H9 (cell line): ENCODE measurements around the gene CDK6. TPM values are rescaled to one million over a fixed set of nuclear protein-coding genes. Genes with fewer than 3 reads are reported as not detected.
A peak's percentile ranks its signal among the peaks of the same experiment; 100 is the strongest.

Source experiments
- DNase-seq: peaks from one replicate; pipeline ENCODE4 v3.0.0-alpha.2; 2017
- H2AFZ ChIP-seq: one replicate; pipeline ENCODE4 v1.6.1; 2013; ENCODE audit warnings: mild to moderate bottlenecking, low read length, control low read depth, moderate library complexity
- H2AK5ac ChIP-seq: 2 replicates; pipeline ENCODE4 v1.6.1; 2013; ENCODE audit warnings: low read length, control low read depth, mixed read lengths; ENCODE audit not compliant: insufficient read length
- H2BK120ac ChIP-seq: one replicate; pipeline ENCODE4 v1.6.1; 2013; ENCODE audit warnings: low read depth, mild to moderate bottlenecking, low read length, control low read depth, inconsistent platforms; ENCODE audit not compliant: poor library complexity, severe bottlenecking
- H2BK12ac ChIP-seq: 2 replicates; pipeline ENCODE4 v1.6.1; 2013; ENCODE audit warnings: low read length, control low read depth, mixed read lengths, low read depth; ENCODE audit not compliant: insufficient read length
- H2BK15ac ChIP-seq: 2 replicates; pipeline ENCODE4 v1.6.1; 2013; ENCODE audit warnings: low read depth, low read length, control low read depth
- H2BK20ac ChIP-seq: one replicate; pipeline ENCODE4 v1.6.1; 2013; ENCODE audit warnings: low read depth, mild to moderate bottlenecking, low read length, control low read depth, inconsistent platforms; ENCODE audit not compliant: poor library complexity, severe bottlenecking
- H2BK5ac ChIP-seq: 2 replicates; pipeline ENCODE4 v1.6.1; 2013; ENCODE audit warnings: low read length, control low read depth, mixed read lengths; ENCODE audit not compliant: insufficient read length
- H3K14ac ChIP-seq: 2 replicates; pipeline ENCODE4 v1.6.1; 2013; ENCODE audit warnings: low read length, control low read depth; ENCODE audit not compliant: insufficient read depth
- H3K18ac ChIP-seq: 2 replicates; pipeline ENCODE4 v1.6.1; 2013; ENCODE audit warnings: low read depth, mild to moderate bottlenecking, mixed read lengths, low read length, control low read depth; ENCODE audit not compliant: insufficient read length
- H3K23ac ChIP-seq: 2 replicates; pipeline ENCODE4 v1.6.1; 2013; ENCODE audit warnings: low read length, control low read depth, mixed read lengths, low read depth; ENCODE audit not compliant: insufficient read length
- H3K23me2 ChIP-seq: 2 replicates; pipeline ENCODE4 v1.6.1; 2013; ENCODE audit warnings: low read depth, mild to moderate bottlenecking, mixed read lengths, low read length, control low read depth; ENCODE audit not compliant: insufficient read length, poor library complexity, severe bottlenecking
- H3K27ac ChIP-seq: 2 replicates; pipeline ENCODE4 v1.5.1; 2013; ENCODE audit warnings: low read length, control low read depth, mixed read lengths, low read depth; ENCODE audit not compliant: insufficient read length
- H3K27me3 ChIP-seq: 2 replicates; pipeline ENCODE4 v1.6.1; 2013; ENCODE audit warnings: low read length, control low read depth, inconsistent platforms; ENCODE audit not compliant: insufficient read depth
- H3K4ac ChIP-seq: 2 replicates; pipeline ENCODE4 v1.6.1; 2013; ENCODE audit warnings: low read depth, mild to moderate bottlenecking, control low read depth, inconsistent platforms, low read length, moderate library complexity
- H3K4me1 ChIP-seq: 2 replicates; pipeline ENCODE4 v1.6.1; 2013; ENCODE audit warnings: low read length, control low read depth, inconsistent platforms; ENCODE audit not compliant: insufficient read depth
- H3K4me2 ChIP-seq: 2 replicates; pipeline ENCODE4 v1.6.1; 2013; ENCODE audit warnings: low read length, control low read depth, mixed read lengths; ENCODE audit not compliant: insufficient read length, insufficient read depth
- H3K56ac ChIP-seq: 2 replicates; pipeline ENCODE4 v1.6.1; 2013; ENCODE audit warnings: low read depth, mild to moderate bottlenecking, mixed read lengths, low read length, control low read depth; ENCODE audit not compliant: insufficient read length
- H3K79me1 ChIP-seq: 2 replicates; pipeline ENCODE4 v1.6.1; 2013; ENCODE audit warnings: low read depth, mild to moderate bottlenecking, moderate library complexity, low read length, control low read depth, inconsistent platforms; ENCODE audit not compliant: insufficient read depth, poor library complexity, severe bottlenecking
- H3K79me2 ChIP-seq: 2 replicates; pipeline ENCODE4 v1.6.1; 2013; ENCODE audit warnings: low read length, control low read depth, inconsistent platforms; ENCODE audit not compliant: insufficient read depth
- H3K9ac ChIP-seq: 2 replicates; pipeline ENCODE4 v1.6.1; 2013; ENCODE audit warnings: low read length, control low read depth, mixed read lengths; ENCODE audit not compliant: insufficient read length; ENCODE audit errors: extremely low read depth
- H3K9me3 ChIP-seq: one replicate; pipeline ENCODE4 v1.6.1; 2013; ENCODE audit warnings: low read depth, low read length, inconsistent platforms; ENCODE audit not compliant: control insufficient read depth
- H3T11ph ChIP-seq: one replicate; pipeline ENCODE4 v1.6.1; 2013; ENCODE audit warnings: mild to moderate bottlenecking, low read length, control low read depth, inconsistent platforms
- H4K20me1 ChIP-seq: one replicate; pipeline ENCODE4 v1.6.1; 2013; ENCODE audit not compliant: control insufficient read depth, insufficient read length, insufficient read depth
- H4K5ac ChIP-seq: 2 replicates; pipeline ENCODE4 v1.6.1; 2013; ENCODE audit warnings: low read depth, mild to moderate bottlenecking, mixed read lengths, low read length, control low read depth; ENCODE audit not compliant: insufficient read length
- H4K8ac ChIP-seq: replicated peaks from 2 replicates; pipeline ENCODE4 v1.6.1; 2013; ENCODE audit warnings: low read length, control low read depth, mixed read lengths, low read depth; ENCODE audit not compliant: insufficient read length
- H4K91ac ChIP-seq: 2 replicates; pipeline ENCODE4 v1.6.1; 2013; ENCODE audit warnings: low read depth, mild to moderate bottlenecking, moderate library complexity, mixed read lengths, low read length, control low read depth; ENCODE audit not compliant: insufficient read length
- H3K27ac Mint-ChIP-seq, 3 experiments: 2 replicates in 2 of 3; 3 replicates in 1 of 3; pipeline ENCODE4 v1.8.0; 2020 to 2021; ENCODE audit warnings: mixed read lengths in 3 of 3, mild to moderate bottlenecking in 1 of 3, moderate library complexity in 1 of 3
- H3K27me3 Mint-ChIP-seq: 2 replicates; pipeline ENCODE4 v1.8.0; 2021; ENCODE audit warnings: low read depth, mild to moderate bottlenecking, moderate library complexity, mixed read lengths
- H3K36me3 Mint-ChIP-seq, 3 experiments: 2 replicates in 2 of 3; 3 replicates in 1 of 3; pipeline ENCODE4 v1.8.0; 2020 to 2021; ENCODE audit warnings: low read depth in 3 of 3, mixed read lengths in 3 of 3; ENCODE audit not compliant: insufficient read depth in 1 of 3
- H3K4me1 Mint-ChIP-seq, 2 experiments: 2 replicates each; pipeline ENCODE4 v1.8.0; 2020; ENCODE audit warnings: mixed read lengths in 2 of 2
- H3K4me3 Mint-ChIP-seq, 2 experiments: 2 replicates in 1 of 2; 3 replicates in 1 of 2; pipeline ENCODE4 v1.8.0; 2020 to 2021; ENCODE audit warnings: mild to moderate bottlenecking in 2 of 2, mixed read lengths in 2 of 2, moderate library complexity in 1 of 2
- H3K9me3 Mint-ChIP-seq, 2 experiments: 2 replicates in 1 of 2; 3 replicates in 1 of 2; pipeline ENCODE4 v1.8.0; 2020; ENCODE audit warnings: mild to moderate bottlenecking in 2 of 2, mixed read lengths in 2 of 2, moderate library complexity in 1 of 2
- CTCF ChIP-seq: fragments of 200-600 bp; sonication (generic); conservative IDR thresholded peaks from 3 replicates; pipeline ENCODE4 v1.8.0; 2021; ENCODE audit warnings: antibody characterized with exemption, mild to moderate bottlenecking
- total RNA-seq: library from RNA; stranded (reverse); gene quantifications from 2 replicates; pipeline ENCODE4 v1.2.1, GENCODE V29; 2021

CDK6 gene
- total RNA-seq, 1 experiment from 2014 or later = 30.0 TPM

GRCh38 chr7:92769394-92769699 is 67.0 kb downstream of the CDK6 start:
- H3K4ac ChIP-seq = no peak overlapping the region
- H2BK5ac ChIP-seq = no peak overlapping the region
- H2AK5ac ChIP-seq = no peak overlapping the region
- no peak overlapping the region for H4K91ac ChIP-seq
- H3K23ac ChIP-seq = no peak overlapping the region
- H3K18ac ChIP-seq = no peak overlapping the region
- H2AFZ ChIP-seq = no peak overlapping the region
- H3K14ac ChIP-seq = no peak overlapping the region
- H3K79me2 ChIP-seq = no peaks in the 10 kb centered on the region
- no peak overlapping the region for H2BK15ac ChIP-seq
- Mint-ChIP-seq H3K4me3 (no peak overlapping the region), H3K4me1 (peaks cover 64% of the 10 kb centered on the region in 2 experiments), H3K36me3 (peaks cover 0 to 9% (median 0%) of the 10 kb centered on the region in 3 experiments; a peak in 3 of 7 replicates), H3K27me3 (no peaks in the 10 kb centered on the region), H3K27ac (peak overlapping the region in 2 of 3 experiments; percentile 72 to 97; a peak in 4 of 7 replicates), H3K9me3 (no peaks in the 10 kb centered on the region)
- H3K23me2 ChIP-seq = no peaks in the 10 kb centered on the region
- H3K4me2 ChIP-seq = no peak overlapping the region
- H4K20me1 ChIP-seq = no peaks in the 10 kb centered on the region
- no peak for DNase-seq
- no peak overlapping the region for H2BK20ac ChIP-seq
- no peaks in the 10 kb centered on the region for H3K79me1 ChIP-seq
- H3T11ph ChIP-seq = no peak overlapping the region
- H3K56ac ChIP-seq = no peak overlapping the region
- H2BK120ac ChIP-seq = no peak overlapping the region
- peaks cover 12% of the 10 kb centered on the region for H3K4me1 ChIP-seq
- no peak overlapping the region for H4K8ac ChIP-seq
- H3K9me3 ChIP-seq = no peaks in the 10 kb centered on the region
- H2BK12ac ChIP-seq = no peak overlapping the region
- no peak overlapping the region for H4K5ac ChIP-seq
- no peak overlapping the region for H3K27ac ChIP-seq
- no peaks in the 10 kb centered on the region for H3K27me3 ChIP-seq
- no peak overlapping the region for H3K9ac ChIP-seq
- no peak for TF ChIP-seq CTCF
